Umbilical cord (tissue), 2 donors: ENCODE results near the gene IL17D. TPM values are rescaled to one million over a fixed set of nuclear protein-coding genes. Genes with fewer than 3 reads are reported as not detected.
"Not testable (repeated sequence)": the region's sequence is repeated elsewhere in the genome, so short reads cannot be mapped to it uniquely, and the experiment has no call there.

ENCODE experiments used
- DNase-seq: peaks from one replicate; pipeline ENCODE4 v3.0.0-alpha.2; 2015; ENCODE audit warnings: low spot score
- total RNA-seq: library from RNA; depleted of rRNA; stranded (reverse); fragments of >200 nt; gene quantifications from one replicate; pipeline ENCODE4 v1.2.3, GENCODE V29; 2014; ENCODE audit warnings: low replicate concordance; ENCODE audit not compliant: insufficient read depth

IL17D gene
- 11.8 TPM for total RNA-seq

DNA sequence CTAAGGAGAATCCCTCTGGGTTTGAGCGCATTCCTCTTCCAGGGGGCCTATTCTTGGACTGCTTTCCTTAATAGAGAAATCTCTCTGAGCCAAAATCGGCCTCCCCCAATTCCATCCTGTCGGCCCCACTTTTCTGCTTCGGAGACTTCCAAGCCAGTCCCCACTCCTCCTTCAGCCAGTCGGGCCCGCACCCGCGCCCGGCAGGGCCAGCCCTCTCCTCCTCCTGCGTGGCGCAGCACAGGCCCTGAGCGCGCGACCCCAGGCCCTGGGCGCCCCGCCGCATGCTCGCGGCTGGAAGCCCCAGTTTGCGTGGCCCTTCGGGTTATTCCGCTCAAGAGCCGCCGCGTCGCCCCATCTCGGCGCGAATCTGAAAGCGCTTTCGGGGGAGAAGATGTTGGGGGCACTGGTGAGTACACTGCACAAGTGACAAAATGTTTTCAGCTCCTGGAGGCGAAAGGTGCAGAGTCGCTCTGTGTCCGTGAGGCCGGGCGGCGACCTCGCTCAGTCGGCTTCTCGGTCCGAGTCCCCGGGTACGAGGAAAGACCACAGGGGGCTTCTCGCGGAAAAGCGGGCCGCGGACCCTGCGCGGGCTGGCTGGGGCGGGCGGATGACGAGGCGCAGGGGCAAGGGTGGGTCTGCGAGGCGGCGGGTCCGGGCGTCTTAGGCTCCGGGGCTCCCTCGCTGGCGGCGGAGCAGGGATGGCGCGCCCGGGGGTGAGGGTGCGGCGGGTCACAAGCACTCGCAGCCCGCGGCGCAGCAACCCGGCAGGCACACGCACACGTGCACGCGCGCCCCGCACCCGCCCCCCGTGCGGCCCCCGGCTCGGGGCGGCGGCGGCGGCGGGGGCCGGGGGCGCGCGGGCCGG, at the start of gene IL17D:
Gene IL17D, plus strand, starts transcription at position 785 of the 865 bp plus-strand sequence. CDS start 303 bp downstream, outside the sequence.
- peak; percentile 21 for DNase-seq

DNA sequence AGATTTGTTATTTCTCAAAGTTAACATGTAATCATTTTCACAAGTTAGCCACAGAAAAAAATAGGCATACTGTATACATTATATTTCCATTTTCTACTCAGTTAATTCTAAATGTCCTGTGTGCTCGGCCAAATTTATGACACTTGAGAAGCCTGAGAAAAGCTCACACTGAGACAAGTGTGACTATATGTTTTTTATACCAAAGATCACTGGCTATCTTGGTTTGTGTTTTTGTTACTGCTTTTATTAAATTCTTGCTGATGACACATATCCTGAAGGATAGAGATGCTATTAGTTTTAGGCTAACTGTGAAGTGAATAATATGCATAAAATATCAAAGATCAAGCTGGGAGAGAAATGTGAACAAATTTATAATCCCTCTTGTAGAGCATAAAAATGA, 49.3 kb upstream of the IL17D start:
- DNase-seq, result no peak

- DNase-seq, result no peak
These were observed 45.0 kb upstream of the IL17D start for GRCh38 chr13:20658451-20659040.

GRCh38 chr13:20664351-20664750, 39.1 kb upstream of the IL17D start:
- DNase-seq, result no peak

DNA sequence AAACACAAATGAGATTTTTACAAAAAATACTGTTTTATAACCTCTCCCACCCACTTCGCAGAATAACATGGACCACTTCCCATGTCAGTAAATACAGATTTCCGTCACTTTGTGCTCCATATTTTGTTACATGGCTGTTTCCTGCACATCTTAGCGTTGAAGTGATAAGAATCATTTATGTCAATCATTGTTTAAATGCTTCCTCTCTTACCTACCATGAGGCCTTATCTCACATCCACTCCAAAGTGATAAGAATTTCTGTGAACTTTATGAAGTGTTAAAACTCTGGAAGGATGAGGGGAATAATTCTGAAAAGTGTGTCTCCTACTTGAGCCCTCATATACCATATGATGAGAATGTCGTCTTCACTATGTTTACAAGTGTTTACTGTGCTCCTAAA, 36.6 kb upstream of the IL17D start:
- no peak for DNase-seq

DNA sequence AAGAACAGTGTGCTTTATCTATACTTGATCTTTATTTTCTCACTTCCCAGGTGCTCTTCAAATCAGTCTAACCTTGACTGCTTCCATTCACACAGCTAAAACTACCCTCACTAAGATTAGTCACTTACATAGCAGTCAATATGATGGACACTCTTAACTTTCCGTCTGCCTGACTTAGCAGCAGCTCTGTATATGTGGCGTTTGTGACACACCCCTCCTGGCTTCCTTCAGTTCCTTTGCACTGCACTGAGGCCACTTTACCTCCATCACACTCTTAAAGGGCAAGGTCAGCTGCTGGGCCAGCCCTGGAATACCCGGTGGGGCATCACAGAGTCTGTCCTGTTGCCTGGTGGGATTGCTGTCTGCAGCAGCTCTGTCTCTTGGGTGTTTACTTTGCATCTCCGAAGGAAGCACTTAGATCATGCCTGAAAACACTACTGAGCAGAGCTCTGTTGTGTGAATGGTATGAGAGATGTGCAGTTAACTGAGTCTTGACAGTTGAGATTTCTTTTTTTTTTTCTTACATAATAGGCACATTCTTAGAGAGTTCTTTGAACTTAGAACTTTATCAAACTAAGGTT, 35.6 kb upstream of the IL17D start:
- DNase-seq, result no peak

DNA sequence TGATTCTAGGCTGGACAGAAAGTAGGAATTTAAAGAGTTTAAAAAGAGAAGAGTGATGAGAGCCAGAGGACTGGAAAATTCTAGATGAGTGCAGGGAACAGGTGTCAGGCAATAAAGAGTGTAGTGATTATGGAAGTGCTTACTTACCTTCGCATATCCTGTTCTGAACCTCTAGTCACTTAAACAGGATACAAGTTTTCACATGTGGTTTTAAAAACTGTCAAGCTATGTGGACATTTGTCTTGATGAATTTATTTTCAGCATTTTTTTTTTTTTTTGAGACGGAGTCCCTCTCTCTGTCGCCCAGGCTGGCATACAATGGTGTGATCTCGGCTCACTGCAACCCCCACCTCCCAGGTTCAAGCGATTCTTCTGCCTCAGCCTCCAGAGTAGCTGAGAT, 34.3 kb upstream of the IL17D start:
- no peak for DNase-seq

DNA sequence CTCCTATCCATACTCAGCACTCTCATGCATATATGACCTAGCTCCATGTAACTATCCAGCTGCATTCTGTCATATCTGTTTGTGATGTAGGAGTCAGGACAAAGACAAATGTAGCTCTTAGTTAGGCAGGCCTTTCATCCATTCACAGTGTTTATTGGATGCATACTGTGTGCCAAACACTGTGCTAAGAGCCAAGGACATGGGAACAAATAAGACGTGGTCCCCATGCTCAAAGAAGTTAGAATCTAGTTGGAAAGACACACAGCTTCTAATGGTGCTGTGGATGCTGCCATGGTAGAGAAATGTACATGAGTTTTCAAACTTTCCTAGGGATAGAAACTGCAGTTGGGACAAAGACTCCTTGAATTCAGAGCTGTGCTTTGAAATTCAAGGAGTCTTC, 31.7 kb upstream of the IL17D start:
- no peak for DNase-seq

DNA sequence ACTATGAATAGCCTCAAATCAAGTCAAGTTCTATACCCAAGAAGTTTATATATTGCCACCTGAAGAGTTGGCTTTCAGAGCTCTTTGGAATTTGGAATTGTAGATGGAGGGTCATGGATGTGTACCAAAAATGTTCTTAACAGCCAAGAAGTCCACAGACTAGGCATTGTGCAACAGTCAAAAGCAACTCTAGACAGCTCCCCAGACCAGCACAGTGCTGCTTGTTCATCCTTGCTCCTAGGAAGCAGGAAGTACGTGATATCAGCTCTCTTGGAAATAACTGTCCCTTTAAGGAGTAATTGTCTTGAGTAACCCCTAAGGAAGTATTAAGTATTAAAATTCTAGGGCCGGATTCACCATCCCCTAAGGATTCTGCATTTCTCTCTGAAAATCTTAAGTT, 30.7 kb upstream of the IL17D start:
- no peak for DNase-seq

- DNase-seq, result no peak
These were observed 29.8 kb upstream of the IL17D start for GRCh38 chr13:20673715-20674114.

DNA sequence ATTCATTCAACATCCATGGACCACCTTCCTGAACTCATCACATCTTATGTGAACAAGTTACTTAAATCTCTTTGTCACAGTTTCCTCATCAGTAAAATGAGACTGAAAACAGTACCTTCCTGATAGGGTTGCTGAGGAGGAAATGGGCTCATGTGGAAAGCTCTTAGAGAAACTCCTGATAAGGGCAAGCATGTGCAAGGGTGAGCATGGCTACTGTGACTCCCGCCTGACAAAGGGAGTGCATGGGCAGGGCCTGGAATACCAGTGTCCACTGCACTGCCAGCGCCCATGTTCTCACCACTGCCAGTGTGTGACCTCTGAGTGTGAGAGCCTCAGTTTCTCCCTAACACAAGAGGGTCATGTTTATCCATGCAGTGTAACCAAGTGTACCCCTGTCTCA, 27.3 kb upstream of the IL17D start:
- no peak for DNase-seq

DNA sequence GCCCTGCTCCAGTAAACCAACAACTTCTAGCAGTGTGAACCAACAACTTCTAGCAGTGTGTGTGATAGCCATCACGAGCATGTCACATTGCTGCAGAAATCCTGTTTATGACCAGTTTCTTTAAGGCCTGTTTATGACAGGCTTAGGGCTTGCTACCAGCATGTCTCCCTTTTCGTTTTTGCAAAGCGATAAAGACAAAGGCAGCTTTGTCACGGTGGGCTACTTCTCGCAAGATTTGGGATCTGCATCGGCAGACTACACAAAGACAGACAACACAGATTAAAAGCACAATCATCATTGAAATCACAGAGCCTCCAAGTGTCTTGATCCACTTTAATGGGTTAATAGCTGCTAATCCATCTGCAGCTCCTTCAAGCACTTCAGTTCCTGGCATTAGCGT, 24.9 kb upstream of the IL17D start:
- DNase-seq, result not testable (repeated sequence)

GRCh38 chr13:20679879-20680278, 23.6 kb upstream of the IL17D start:
- DNase-seq, result no peak

GRCh38 chr13:20680416-20681080, 23.0 kb upstream of the IL17D start:
- DNase-seq, result no peak

GRCh38 chr13:20681481-20681880, 22.0 kb upstream of the IL17D start:
- DNase-seq, result not testable (repeated sequence)

- no peak for DNase-seq
These were observed 21.4 kb upstream of the IL17D start for GRCh38 chr13:20682061-20682460.

DNA sequence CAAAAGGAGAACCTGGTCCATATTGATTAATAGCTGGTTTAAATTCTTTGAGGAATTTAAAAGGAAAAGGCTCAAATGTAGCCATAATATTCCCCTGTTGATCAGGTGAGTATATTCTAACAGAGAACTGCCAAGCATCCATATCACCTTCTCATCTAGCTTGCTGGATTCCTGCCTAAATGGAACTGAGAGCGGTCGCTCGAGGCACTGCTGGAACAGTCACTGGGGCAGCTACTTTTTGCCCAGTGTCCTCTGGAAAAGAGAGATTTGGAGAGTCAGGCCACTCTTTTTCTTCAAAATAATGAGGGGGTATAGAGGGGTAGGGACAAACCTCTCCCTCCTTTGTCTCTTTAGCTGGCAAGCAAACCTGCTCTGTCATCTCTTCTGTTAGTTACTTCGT, 19.5 kb upstream of the IL17D start:
- no peak for DNase-seq

GRCh38 chr13:20684546-20684945, 19.0 kb upstream of the IL17D start:
- DNase-seq, result no peak

DNA sequence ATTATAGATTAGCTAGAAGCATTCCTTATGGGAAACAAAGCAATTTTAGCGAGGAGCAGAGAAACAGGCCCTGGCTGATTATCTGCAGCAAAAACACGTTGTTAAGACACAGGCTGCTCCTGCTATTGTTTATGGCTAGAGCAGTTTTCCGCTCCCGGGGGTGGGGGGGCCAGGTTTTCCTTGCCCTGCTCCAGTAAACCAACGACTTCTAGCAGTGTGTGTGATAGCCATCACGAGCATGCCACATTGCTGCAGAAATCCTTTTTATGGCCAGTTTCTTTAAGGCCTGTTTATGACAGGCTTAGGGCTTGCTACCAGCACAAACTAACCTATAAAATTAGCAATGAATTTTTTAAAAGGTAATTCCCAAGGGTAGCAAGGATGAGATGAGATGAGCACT, 18.4 kb upstream of the IL17D start:
- DNase-seq, result no peak

DNA sequence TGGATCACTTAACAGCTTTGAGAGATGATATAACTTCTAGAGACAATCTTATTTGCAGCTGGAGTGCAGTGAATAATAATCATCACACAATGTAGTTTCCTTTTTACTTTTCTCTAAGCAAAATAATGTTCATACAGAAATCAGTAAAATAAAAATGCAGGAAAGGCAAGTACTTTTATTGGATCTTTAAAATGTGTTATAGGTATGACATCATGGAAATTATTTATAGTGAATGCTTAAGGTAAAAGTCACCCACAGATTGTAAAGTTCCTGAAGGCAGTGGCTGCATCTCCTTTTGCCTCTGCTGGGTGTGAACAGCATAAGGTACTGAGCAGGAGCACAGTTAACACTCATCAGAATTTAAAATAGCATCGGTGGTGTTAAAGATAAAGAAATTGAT, 17.3 kb upstream of the IL17D start:
- DNase-seq, result no peak

- peak; percentile 39 for DNase-seq
These were observed 16.5 kb upstream of the IL17D start for GRCh38 chr13:20686863-20687579.

DNA sequence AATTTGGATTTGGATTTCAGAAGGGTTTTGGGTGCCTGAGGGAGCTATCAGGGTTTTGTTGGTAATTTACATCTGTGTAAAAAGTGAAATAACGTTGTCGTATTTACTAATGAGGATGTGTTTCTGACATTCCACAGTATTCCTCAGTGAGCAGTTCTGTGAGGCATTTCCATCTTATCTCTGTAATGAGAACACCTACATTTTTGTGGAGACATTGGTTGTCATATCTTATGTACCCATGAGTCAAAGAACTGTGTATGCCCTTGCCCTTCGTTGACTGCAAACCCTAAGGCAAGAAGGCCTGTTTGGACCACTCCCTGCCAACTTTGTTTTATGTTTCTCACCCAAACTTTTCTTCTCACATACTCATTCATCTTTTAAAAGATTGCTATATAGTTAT, 14.2 kb upstream of the IL17D start:
- no peak for DNase-seq
